Activated naive CD4-positive, alpha-beta T cell treated with Interleukin-2 at 50 U/mL for 16 hours (primary cell): ENCODE data around the gene ARPC4.

Source experiments
- DNase-seq: peaks from one replicate; pipeline ENCODE4 v3.0.0-alpha.2; 2020

ARPC4 gene

DNA sequence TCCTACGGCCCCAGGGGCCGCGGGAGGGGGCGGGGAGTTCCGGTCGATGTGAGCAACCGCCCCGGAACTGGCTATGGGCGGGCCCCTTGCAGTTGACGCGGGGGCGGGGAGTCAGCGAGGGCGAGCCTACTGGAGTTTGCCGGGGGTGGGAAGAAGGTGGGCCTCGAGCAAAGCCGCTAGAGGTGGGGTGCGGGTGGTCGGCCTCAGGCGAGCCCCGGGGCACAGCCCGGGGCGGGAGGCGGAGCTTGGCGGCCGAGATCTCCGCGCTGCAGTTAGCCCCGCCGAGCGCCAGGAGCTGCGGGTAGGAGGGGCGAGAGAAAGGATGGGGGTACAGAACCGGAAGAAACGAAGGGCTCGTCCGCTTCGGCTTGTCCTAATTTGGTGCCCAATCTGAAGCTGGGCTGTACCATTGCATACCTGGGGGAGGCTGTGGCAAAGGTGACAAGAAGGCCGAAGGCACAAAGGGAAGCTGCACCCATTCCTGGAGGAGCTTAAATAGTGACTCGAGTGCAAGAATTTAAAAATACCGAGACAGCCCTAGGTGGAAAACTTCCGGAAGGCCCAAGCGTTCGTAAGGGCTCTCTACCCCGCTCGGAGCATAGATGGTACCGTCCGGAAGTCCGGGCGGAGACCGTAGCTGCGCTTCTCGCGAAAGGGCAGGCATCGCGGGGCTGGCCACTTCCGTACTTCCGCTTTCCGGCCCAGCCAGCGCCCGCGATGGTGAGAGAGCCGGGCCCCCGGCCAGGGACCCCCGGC is at the start of gene ARPC4, which contains the start of gene TADA3:
ARPC4 (plus strand) TSS at position 678 of the 756 bp plus-strand sequence; CDS start at position 718, 40 bp downstream.
TADA3 (minus strand) TSS at position 69 of the 756 bp plus-strand sequence. CDS start 1,007 bp downstream, outside the sequence.
- DNase-seq, result peak; percentile 89

DNA sequence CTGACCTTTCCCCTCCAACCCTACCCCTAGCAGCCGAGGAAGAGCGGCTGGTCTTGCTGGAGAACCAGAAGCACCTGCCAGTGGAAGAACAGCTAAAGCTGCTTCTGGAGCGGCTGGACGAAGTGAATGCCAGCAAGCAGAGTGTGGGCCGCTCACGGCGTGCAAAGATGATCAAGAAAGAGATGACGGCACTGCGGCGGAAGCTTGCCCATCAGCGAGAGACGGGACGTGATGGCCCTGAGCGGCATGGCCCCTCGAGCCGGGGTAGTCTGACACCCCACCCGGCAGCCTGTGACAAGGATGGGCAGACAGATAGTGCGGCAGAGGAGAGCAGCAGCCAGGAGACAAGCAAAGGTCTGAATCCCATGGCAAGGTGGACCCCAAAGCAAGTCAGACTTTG is 49.3 kb upstream of the ARPC4 start:
- DNase-seq, result no peak

DNA sequence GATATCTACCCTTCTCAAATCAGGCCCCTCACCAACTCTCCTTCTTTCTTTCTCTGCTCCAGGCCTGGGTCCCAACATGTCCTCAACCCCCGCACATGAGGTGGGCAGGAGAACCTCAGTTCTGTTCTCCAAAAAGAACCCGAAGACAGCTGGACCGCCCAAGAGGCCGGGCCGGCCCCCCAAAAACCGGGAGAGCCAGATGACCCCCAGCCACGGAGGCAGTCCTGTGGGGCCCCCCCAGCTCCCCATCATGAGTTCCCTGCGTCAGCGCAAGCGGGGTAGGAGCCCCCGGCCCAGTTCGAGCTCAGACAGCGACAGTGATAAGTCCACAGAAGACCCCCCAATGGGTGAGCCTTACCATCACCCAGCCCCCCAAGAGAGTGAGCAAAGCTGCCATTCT is 48.7 kb upstream of the ARPC4 start:
- no peak for DNase-seq

DNA sequence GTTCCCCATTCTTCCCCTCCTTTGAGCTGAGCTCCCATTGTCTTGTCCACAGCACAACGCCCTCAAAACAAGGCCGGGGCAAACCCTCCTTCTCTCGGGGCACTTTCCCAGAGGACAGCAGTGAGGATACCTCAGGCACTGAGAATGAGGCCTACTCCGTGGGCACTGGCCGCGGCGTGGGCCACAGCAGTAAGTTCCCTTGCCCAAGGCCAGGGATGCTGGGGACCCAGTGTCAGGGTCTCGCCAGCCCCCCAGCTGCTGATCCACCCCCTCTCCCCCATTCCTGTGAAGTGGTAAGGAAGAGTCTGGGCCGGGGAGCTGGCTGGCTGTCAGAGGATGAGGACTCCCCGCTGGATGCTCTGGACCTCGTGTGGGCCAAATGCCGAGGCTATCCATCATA is 47.4 kb upstream of the ARPC4 start:
- DNase-seq, result no peak

DNA sequence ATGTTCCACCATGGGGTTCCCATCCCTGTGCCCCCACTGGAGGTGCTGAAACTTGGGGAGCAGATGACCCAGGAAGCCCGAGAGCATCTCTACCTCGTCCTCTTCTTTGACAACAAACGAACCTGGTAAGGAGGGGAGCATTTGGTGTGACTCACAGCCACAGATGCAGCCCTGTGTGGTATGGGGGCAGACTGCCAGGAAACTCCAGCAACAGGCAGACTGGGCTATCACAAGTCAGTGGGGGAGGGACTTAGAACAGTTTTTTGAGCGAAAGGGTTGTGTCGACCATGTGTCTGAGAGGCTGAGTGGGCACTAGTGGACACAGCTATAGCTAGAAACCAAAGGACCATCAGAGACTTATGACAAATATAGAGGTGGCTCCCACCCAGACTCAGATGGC is 46.6 kb upstream of the ARPC4 start:
- DNase-seq, result no peak

DNA sequence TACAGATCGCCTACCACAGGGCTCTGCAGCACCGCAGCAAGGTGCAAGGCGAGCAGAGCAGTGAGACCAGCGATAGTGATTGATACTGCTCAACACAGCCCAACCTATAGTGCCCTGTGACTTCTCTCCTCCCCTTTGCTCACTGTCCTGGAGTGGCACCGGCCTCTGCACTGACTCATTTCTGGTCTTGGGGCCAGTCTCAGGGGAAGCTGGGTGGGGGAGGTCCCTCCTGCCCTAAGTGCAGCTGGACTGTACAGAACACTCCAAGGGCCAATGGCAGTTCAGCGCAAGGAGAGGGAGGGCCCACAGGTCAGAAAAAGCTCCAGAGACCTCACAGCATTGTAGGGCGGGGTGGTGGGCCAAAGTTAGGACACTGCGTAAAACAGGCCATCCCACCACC is 45.6 kb upstream of the ARPC4 start:
- DNase-seq, result no peak

DNA sequence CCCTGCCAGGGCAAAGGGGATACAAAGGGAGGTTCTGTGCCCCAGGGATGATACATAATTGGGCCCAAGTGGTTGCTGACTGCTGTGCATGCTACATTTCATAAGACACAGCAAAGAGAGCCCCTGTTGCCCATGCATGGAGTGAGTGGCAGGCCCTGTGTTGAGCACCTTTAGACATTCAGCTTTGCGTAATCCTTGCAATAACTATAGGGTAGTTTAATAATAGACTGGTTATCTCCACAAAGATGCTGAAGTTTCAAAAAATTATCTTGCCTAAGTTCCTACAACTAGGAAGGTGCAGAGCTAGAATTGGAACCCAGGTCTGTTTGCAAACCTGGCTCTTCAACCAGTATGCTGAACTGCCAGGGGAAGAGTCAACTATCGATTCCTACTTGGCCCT is 44.9 kb upstream of the ARPC4 start:
- DNase-seq, result no peak

DNA sequence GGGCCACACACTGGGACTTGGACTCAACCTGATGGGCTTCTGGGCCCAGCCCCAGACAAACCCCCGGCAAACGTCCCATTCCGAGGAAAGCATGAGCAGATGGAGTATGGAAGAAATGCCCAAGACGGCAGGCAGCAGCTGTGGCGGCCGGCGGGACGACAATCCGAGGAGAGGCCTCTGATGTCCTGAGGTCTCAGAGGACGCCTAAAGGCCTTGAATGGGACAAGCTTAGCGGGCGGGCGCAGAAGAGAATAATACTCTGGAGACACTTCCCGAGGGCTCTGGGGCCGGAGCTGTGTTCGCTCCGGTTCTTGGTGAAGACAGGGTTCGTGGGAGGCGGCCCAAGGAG is 43.6 kb upstream of the ARPC4 start:
- DNase-seq, result no peak

DNA sequence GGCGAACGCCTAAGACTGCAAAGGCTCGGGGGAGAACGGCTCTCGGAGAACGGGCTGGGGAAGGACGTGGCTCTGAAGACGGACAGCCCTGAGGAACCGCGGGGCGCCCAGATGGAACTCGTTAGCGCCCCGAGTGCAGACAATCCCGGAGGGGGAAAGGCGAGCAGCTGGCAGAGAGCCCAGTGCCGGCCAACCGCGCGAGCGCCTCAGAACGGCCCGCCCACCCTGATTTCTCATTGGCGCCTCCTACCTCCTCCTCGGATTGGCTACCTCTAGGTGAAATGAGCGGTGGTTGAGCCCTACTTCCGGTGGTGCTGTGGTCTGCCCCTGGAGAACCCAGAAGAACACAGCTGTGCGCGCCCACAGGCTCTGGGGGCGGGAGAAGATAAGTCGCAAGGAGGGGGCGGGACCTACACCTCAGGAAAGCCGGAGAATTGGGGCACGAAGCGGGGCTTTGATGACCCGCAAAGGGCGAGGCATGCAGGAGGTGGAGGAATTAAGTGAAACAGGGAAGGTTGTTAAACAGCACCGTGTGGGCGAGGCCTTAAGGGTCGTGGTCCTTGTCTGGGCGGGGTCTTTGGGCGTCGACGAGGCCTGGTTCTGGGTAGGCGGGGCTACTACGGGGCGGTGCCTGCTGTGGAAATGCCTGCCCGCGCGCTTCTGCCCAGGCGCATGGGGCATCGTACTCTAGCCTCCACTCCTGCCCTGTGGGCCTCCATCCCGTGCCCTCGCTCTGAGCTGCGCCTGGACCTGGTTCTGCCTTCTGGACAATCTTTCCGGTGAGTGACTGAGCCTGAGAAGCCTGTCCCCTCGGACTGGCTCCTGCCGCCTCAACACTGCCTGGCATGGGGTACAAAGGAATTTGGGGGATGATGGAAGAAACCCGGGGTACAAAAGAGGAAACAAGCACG is 43.0 kb upstream of the ARPC4 start, which contains the start of gene OGG1:
OGG1 (plus strand) TSS at position 308 of the 911 bp plus-strand sequence; CDS start at position 643, 335 bp downstream.
- peak; percentile 97 for DNase-seq

DNA sequence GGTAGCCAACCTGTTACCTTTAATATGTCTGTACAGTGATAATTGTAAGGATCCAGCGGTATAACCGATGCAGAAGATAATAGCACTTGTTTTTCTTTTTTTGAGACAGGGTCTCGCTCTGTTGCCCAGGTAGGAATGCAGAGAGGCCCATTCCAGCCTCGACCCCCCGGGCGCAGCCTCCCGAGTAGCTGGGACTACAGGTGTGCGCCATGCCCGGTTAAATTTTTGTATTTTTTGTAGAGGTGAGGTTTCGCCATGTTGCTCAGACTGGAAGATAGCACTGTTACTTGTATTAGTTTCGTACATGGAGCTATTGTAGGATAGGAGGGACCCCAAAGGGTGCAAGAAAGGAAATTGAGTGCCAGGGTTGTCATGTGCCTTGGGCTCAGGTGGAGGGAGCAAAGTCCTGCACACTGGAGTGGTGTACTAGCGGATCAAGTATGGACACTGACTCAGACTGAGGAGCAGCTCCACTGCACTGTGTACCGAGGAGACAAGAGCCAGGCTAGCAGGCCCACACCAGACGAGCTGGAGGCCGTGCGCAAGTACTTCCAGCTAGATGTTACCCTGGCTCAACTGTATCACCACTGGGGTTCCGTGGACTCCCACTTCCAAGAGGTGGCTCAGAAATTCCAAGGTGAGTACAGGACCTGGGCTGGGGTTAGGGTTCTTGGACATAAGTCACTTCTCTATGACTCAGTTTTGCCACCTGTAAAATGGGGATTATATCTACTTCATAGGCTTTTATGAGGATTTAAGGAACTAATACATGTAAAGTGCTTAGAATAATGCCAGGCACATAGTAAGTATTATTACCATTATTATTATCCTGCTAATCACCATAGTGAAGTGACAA is 42.1 kb upstream of the ARPC4 start:
- DNase-seq, result no peak

DNA sequence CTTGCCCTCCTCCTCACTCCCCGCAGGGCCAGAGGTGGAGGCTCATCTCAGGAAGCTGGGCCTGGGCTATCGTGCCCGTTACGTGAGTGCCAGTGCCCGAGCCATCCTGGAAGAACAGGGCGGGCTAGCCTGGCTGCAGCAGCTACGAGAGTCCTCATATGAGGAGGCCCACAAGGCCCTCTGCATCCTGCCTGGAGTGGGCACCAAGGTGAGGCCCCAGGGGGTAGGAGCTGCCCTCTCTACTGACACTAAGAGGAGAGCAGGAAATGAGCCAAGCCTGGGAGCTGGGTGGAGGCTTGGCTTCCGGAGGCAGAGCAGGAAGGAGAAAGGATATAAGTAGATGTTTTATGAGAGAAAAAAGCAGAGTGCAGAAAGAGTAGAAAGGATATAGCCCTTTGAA is 38.2 kb upstream of the ARPC4 start:
- no peak for DNase-seq

DNA sequence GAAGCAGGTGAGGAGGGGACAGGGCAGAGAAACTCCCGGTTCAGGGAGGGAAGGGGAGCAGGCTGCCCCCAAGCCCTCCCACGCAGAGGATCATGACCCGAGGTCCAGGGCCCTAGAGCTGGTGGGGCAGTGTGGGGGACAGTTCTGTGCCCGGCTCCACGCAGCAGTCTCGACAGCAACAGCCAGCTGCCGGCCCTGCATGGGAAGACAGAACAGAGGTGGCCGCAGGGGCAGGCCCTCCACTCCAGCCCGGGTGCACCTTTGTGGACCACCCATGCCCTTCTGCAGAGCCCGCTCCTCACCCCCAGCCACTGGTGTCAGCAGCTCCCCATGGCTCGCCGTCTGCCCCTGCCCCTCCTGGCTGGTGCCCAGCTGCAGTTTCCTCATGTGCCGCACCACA is 35.5 kb upstream of the ARPC4 start:
- no peak for DNase-seq

DNA sequence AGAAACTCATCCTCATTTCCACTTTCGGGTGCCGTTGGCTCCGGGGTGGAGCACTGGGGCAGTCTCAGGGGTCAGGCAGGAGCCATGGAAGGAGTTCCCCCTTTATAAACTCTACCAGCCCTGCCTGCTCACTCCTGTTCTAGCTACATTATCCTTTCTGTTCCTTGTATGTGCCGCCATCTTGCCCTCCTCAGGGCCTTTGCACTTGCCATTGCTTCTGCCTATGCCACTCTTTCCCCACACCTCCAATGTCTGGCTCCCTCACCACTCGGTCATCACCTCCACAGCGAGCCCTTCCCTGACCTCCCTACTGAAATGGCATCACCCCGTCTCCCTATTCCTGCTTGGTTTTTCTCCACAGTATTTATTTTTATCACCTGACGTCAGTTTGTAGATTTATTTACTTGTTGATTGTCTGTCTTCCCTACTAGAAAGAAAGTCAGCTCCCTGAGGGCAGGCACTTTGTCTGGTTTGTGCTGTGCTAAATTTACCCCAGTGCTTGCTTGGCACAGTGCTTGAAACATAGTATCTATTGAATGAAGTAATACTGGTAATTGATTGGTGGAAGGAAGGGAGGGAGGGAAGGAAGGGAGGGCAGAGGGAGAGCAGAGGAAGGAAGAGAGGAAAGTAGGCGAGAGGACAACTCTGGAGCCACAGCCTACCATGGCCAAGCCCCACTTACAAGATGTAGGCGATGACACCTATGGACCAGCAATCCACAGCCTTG is 31.9 kb upstream of the ARPC4 start:
- no peak for DNase-seq

DNA sequence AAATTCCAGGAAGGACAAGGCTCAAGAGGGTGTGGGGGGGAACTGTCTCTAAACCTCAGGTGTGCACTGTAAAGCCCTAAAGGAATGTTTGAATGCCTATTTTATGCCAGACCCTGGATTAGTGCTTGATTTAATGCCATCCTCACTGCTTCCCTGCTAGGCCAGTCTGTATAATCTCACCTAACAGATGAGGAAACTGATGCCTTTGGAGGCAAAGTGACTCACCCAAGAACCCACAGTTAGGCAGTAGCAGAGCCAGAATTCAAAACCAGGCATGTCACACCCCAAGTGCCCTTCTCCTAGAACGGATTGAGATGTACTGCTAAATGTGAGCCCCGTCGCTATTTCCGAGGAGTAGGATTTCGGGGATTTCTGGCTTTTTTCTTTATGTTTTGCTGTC is 31.0 kb upstream of the ARPC4 start:
- DNase-seq, result no peak

DNA sequence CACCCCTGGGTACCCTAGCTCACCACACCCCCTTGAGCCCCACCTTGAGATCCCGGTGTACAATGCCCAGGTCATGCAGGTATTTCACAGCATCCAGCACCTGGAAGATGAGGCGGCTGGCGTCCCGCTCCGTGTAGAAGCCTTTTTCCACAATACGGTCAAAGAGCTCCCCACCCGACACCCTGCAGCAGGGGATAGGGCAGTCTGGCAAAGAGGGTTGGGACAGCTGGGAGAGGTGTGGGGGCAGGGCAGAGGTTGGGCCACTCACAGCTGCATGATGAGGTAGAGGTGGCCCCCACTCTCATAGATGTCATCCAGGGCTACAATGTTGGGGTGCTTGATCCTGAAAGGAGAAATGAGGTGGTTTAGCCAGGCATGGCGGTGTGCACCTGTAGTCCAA is 30.0 kb upstream of the ARPC4 start:
- DNase-seq, result no peak

DNA sequence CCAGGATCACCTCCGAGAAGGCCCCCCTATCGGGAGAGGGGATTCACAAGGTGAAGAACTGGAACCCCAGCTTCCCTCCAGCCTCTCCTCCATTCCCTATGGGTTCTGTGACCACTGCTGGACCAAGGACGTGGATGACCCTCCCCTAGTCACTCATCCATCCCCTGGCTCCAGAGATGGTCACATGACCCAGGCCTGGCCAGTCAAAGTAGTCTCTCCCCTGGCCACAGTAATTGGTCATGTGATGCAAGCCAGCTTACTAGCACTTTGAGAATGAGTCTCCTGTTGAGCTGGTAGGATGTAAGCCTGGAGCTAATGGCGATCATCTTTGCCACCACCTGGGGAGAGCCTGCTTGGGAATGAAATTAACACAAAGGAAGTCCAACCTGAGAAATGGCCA is 27.0 kb upstream of the ARPC4 start:
- DNase-seq, result no peak

DNA sequence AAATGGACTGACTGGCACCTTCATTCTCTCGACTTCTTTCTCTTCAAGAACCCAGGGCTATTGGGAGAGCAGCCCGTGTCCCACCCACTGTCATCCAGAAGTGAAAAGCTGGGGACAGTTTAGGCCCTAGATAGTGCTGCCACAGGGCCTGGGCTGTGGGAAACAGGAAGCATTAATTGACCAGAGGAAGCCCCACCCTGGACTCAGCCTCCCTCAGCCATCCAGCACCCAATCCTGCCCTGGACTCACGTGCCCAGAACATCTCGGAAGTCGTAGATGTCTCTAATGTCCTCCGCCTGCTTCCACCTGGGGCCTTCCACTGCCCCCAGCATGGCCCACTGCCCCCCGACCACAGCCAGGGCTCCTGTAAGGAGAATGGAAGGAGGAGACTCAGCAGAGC is 25.5 kb upstream of the ARPC4 start:
- no peak for DNase-seq

DNA sequence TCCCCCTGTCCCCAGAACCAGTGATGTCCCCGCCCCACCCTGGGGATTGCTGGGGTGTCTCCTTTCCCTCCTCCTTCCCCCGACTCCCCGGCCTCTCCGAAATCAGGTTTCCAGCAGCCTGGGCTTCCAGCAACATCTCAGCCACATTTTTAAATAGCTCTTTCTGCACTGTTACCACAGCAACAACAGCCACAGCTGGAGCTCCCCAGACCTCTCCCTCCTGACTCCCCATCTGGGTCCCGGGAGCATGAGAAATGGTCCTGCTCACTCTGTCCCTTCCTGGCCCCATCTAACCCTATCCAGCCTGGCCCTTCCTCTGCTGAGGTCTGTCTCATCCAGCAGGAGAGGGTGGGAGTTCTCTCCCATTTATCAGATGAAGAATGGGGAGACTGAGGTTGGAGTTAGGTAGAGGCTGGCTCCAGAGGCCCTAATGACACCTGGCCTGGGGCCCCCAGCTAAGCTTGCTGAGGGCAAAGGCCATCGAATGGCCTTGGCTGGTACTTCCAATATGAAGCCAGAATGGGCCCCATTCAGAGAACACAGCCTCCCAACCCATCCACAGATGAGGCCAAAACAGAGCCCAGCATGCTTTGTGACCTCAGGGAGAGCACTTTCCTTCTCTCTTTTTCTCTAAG is 24.6 kb upstream of the ARPC4 start:
- DNase-seq, result no peak

DNA sequence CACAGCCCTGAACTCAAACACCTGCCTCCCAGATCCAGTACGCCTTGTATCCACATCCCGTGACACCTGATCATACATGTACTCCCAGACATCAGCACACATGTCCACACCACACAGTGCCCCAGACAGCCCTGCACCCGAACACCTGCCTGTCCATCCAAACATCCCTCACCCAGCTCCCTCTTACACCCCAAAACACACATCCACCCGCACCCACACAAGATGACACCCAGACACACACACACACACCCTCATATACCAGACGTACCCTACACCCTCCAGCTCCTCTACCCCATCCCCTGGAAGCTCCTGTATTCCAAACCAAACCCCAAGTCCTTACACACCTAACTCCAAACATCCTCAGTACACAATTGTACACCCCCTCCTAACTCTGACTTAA is 23.9 kb upstream of the ARPC4 start:
- no peak for DNase-seq

DNA sequence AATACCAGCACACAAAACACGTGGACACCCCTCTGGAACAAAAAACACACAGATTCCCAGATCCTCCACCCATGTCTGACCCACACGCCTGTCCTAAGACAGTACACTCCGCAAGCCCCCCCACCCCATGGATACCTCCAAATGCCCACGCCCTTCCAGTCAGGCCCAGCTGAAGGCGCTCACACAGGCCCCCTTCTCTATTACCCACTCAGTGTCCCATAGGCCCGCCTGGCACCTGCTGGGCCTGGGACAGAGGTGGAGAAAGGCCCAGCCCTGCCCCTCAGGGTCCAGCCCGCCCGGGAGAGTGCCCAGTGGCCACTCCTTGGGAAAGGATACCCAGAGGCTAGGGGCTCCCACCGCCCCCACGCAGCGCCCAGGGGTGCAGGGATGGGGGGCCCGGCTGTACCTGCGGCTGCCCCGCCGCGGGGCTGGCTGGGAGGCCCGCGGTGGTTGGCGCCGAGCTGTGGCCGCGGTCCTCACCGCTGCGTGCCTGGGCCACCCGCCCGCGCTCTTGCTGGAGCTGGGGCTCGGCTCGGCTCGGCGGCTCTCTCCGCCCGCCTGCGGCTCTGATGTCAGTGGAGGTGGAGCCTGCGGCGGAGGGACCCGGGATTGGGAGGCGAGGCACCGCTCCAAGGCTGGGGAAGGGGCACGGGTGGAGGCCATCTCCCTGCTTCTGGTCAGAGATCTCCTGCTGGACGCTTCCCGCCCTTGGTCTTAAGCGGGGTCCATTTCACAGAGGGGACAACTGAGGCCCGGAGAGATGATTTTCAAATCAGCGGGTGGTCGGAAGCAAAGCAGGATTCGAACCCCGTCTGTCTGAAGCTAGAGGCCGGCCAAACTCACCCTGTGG is 23.2 kb upstream of the ARPC4 start, which contains the start of gene CAMK1:
CAMK1 (minus strand) TSS at position 522 of the 850 bp plus-strand sequence. CDS start 2,198 bp downstream, outside the sequence.
- peak; percentile 71 for DNase-seq
